NCI-H2171 treated with DMSO at 0.1 percent for 48 hours (cell line): ENCODE data around the gene CABP5.
"Not testable (repeated sequence)": the region's sequence is repeated elsewhere in the genome, so short reads cannot be mapped to it uniquely, and the experiment has no call there.

Experiments used
- DNase-seq: peaks from one replicate; lab custom pipeline; 2025; lab: John Stamatoyannopoulos, UW

Gene CABP5

DNA sequence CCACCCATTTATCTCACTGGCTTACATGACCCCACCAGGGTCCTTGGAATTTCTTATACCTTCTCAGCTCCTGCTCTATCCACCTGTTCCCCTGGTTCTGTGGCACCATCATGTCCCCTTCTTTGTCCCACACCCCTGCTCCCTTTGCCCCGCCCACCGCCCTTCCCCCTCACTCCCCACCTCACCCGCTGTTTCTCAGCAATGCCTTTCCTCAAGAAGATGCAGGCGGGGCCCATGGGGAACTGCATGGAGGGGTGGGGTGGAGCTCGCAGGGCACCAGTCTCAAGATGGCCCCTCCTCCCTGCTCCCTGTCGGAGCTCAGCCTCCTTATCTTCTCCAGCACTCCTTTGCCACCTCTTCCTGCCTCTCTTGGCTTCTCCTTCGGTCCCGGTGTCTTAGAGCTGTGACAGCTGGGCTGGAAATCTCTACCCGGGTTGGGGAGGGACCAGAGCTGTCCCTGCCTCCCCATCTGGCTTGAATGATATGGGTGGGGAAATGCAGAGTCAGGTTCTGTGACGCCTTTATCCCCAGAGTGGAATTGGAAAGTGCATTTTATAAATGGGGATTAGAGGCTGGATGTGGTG, at the start of gene CABP5:
Gene CABP5, minus strand, starts transcription at position 405 of the 584 bp plus-strand sequence. Its CDS starts 157 bp downstream, at position 248.
- no peak for DNase-seq

DNA sequence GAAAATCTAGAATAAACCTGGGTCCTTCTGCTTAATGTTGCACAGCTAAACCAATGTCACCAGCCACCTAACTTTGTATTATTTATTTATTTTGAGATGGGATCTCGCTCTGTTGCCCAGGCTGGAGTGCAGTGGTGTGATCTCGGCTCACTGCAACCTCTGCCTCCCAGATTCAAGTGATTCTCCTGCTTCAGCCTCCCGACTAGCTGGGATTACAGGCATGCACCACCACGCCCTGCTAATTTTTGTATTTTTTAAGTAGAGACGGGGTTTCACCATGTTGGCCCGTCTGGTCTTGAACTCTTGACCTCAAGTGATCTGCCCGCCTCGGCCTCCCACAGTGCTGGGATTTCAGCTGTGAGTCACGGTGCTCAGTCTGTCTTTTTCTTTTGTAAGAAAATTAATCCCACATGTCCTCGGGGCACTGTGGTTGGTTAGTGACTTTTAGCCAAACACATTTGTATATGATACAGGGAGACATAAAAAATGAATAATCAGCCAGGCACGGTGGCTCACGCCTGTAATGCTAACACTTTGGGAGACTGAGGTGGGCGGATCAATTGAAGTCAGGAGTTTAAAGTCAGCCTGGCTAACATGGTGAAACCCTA, 47.3 kb upstream of the CABP5 start:
- not testable (repeated sequence) for DNase-seq

DNA sequence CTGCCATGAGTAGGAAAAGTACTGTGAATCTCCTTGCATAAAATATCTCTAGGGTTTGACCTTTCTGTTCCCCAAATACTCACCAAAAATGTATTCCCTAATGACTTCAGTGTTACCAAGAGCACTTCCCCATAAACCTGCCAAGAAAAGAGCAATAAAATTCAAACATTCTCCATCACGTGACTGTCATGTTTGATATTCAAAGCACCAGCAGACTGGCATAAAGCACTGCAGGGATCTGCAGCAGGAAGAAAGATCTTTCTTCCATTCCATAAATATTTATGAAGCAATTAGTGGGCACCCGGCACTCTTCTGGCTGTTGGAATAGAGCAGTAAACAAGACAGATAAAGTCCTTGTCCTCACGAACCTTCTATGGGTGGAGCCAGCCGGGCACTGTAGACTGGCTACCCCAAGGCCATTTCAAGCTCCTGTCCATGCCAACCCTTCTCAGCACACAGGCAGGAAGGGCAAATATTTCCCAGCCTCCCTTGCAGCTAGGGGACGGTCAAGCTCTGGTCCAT, 46.5 kb upstream of the CABP5 start:
- DNase-seq, result no peak

DNA sequence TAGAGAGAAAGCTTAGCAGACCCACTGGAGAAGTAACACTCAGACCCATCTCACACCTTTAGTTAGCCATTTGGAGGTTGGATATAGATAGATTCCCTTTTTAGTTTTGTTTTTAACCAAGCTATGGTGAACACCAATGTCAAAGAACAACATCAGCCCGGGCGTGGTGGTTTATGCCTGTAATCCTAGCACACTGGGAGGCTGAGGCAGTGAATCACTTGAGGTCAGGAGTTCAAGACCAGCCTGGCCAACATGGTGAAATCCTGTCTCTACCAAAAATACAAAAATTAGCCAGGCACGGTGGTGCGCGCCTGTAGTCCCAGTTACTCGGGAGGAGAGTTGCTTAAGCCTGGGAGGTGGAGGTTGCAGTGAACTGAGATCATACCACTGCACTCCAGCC, 45.1 kb upstream of the CABP5 start:
- DNase-seq, result not testable (repeated sequence)

DNA sequence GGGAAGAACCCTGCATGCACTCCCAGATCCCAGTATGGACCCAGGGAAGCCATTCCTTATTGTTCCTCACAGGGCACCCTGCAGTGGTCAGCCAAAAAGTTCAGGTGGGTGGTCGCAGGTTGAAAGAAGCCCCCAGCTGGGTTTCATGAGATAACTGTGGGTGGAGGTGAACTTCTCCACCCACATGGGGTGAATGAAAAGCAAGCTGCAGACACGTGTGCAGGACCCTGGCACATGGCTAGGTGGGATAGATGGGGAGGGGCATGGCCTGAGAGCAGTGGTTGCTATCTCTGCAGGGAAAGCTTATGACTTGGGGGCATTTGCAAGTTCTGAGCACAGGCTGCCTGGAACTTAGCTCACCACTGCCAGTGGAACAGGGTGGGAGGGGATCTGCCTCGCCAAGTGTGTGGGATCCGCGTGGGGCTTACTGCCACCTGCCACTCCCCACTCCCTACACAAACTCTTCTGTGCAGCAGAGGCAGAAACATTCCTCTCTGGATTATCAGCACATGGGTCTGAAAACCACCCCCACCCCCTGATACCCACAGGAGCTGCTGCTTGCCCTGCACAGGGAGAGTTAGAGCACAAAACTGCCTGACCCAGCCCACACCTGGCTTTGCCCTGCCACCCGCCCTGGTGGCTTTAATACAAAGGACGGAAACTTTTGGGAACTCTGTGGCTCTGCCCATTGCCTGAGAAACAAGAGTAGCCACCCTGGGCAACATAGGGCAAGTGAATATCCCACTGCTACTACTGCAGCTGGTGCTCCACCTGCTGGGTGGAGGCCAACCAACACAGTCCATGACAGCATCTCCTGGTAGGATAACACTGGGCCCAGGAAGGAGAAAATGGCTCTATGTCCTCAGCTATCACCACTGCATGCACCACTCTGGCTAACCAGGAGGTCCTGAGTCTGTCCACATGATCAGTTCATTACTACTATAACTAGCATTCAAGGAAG, 42.3 kb upstream of the CABP5 start:
- DNase-seq, result no peak

DNA sequence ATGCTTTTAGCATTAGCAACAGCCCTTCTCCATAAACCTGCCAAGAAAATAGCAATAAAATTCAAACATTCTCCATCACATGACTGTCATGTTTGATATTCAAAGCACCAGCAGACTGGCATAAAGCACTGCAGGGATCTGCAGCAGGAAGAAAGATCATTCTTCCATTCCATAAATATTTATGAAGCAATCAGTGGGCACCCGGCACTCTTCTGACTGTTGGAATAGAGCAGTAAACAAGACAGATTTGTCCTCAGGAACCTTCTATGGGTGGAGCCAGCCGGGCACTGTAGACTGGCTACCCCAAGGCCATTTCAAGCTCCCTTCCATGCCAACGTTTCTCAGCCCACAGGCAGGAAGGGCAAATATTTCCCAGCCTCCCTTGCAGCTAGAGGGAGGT, 41.2 kb upstream of the CABP5 start:
- DNase-seq, result no peak

DNA sequence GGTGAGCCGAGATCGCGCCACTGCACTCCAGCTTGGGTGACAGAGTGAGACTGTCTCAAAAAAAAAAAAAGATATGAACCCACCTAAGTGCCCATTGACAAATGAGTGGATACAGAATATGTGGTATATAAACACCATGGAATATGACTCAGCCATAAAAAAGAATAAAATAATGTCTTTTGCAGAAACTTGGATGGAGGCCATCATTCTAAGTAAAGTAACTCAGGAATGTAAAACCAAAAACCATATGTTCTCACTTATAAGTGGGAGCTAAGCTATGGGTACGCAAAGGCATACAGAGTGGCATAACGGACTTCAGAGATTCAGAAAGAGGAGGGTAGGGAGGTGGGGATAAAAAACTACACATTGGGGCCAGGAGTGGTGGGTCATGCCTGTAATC, 37.2 kb upstream of the CABP5 start:
- DNase-seq, result no peak

DNA sequence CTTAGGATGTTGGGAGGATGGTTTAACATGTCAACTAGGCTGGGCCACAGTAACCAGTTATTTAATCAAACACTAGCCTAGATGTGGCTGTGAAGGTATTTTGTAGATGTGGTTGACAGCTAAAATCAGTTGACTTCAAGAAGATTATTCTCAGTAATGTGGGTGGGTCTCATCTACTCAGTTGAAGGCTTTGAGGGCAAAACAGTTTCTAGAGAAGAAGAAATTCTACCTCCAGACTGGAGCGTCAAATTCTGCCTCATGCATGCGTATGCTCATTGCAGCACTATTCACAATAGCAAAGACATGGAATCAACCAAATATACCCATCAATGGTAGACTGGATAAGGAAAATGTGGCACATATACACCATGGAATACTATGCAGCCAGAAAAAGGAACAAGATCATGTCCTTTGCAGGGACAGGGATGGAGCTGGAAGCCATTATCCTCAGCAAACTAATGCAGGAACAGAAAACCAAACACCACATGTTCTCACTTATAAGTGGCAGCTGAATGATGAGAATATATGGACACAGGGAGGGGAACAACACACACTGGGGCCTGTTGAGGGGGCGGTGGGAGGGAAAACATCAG, 26.4 kb upstream of the CABP5 start:
- DNase-seq, result not testable (repeated sequence)

DNA sequence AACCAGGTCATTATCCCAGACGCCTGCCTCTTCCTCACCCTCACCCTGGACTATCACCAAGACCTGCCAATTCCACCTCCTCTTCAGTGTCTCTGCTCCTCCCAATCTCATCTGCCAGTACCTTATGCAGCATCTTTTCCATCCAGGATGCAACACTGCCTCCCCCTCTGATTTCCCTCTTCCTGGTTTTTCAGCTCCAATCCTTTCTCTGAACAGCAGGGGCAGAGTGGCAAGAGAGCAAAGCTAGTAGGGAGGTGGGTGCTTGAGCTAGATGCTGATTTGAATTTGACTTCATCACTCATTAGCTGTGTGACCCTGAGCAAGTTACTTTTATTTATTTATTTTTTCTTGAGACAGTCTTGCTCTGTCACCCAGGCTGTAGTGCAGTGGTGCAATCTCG, 25.6 kb upstream of the CABP5 start:
- DNase-seq, result no peak

DNA sequence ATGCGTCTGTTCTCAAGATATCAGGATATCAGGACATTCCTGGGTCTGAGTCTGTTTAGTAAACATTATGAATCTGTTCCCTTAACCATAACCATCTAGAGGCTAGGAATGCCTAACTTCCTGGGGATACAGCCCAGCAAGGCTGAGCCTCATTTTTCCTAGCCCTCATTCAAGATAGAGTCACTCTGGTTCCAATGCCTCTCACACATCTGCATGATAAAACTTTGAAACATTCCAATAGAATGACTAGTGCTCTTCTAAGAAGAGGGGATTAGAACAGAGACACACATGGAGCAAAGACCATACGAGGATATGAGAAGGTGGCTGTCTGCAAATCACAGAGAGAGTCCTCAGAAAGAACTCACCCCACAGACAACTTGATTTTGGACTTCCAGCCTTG, 20.6 kb upstream of the CABP5 start:
- DNase-seq, result no peak

DNA sequence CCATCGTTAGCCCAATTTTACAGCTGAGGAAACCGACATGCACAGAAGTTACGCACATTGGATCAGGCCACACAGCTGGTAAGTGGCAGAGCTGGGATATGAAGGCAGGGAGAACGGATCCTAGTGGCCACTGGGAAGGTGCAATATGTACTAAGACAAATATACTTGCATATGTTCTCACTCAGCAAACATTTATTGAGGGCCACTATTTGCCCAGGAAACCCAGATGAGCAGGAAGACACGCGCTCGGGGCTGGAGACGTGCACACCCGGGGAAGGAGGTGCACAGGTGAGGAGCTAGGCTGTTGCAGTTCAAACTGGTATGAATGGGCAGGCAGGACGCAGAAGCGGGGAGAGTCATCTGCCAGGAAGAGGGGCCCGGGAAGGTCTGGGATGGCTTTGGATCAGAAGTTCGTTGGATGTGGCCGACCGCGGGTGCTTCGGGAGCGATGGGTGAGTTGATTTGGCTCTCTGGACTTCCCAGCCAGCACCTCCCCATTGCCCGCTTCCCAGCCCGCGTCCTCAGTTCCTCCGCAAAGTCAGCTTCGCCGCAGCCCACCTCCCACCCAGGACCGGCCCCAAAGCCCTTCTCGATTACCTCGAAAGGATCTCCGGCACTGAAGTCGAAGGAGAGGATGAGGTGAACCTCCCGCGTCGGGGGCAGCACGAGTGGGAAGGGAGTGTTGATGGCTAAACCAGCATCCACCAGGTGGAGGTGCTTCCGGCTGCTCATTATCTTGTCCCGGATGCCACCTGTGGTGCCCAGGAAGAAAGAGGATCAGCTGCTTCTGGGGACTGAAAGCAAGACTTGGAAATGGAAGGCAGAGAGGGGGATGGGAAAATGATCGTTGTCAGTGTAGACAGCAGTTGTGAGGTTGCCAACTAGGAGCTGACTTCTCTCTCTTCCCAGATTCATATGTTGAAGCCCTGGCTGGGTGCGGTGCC, 17.8 kb upstream of the CABP5 start:
- no peak for DNase-seq

DNA sequence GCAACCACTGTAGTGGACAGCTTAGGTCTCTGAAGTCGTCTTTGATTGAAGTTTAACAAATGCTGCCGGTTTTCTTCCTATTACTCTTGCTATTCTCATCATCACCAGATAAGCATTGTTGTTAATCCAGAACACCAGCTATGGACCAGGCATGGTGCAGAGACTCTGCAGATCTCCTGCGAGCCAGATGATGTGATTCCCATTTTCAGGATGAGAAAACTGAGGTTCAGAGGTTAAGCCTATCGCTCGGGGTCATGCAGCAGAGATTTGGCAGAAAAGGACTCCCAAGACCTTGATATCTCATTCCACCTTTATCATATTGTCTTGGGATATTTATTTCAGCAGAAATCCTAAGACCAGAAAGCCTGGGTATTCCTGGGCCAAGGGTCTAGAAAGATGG, 16.5 kb upstream of the CABP5 start:
- DNase-seq, result no peak

DNA sequence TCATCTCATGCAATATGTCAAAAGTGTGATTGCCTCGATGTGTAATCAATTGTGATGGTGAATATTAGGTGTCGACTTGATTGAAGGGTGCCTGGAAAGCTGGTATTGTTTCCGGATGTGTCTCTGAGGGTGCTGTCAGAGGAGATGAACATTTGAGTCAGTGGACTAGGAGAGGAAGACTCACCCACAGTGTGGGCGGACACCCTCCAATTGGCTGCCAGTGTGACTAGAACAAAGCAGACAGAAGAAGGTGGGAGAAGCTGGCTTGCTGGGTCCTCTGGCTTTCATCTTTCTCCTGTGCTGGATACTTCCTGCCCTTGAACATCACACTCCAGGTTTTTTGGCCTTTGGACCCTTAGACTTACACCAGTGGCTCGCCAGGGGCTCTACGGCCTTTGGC, 15.5 kb upstream of the CABP5 start:
- no peak for DNase-seq

DNA sequence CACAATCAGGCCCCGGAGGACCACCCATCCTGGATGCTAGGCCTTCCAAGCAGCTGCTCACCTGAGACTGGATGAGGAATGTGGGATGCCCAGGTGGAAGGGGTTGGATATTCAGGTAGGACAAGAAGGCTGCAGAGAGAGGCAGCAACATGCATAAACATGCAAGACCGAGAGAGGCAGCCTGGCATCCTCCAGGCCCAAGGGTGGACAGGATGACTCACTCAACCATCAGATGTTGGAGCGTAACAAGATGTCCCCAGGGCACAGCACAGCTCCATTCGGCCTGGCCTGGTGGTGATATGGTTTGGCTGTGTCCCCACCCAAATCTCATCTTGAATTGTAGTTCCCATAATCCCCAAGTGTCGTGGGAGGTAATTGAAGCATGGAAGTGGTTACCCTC, 10.0 kb upstream of the CABP5 start:
- DNase-seq, result no peak

DNA sequence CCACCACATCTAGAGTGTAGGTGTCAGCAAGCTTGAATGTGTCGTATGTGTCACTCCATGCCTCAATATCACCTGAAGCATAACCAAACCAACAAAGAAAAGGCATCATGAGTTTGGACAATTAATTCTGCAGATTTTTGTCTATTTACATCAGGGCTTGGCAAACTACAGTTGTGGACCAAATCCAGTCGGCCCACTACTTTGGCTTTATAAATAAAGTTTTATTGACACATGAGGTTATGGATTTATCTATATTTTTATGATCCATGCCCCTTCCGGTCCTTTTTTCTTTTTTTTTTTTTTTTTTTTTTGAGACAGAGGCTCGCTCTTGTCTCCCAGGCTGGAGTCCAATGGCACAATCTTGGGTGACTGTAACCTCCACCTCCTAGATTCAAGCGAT, 9.2 kb upstream of the CABP5 start:
- DNase-seq, result no peak

DNA sequence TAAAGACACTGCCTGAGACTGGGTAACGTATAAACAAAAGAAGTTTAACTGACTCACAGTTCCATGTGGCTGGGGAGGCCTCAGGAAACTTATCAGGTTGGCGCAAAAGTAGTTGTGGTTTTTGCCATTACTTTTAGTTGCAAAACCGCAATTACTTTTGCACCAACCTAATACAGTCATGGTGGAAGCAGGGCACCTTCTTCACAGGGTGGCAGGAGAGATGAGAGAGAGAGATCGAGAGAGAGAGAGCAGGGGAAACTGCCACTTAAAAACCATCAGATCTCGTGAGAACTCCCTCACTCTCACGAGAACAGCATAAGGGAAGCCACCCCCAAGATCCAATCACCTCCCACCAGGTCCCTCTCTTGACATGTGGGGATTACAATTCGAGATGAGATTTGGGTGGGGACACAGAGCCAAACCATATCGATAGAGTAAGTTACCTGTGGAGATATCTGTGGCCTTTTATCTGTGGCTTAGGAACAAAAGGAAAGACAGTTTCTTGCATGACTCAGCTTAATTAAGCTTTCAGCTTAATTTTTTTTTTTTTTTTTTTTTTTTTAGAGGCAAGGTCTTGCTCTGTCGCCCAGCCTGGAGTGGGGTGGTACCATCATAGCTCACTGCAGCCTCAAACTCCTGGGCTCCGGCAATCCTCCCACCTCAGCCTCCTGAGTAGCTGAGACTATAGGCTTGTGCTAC, 7.6 kb upstream of the CABP5 start:
- no peak for DNase-seq

DNA sequence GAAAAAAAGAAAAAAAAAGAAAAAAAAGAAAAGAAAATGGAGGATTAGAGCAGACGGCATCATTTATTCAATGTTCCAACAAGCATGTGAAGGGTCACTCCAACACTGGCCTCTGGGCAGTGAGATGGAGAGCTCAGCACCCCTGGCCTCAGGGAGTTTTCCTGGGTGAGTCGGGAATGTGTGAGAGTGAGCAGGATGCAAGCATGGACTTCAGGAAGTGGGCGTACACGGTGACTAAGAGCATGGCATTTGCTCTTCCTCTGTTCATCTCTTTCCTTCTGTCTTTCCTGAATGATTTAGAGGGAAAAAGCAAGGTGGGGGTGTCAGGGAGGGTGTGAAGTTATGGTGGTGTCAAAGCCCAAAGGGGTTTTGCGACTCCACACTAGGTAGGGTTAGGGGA, 682 bp upstream of the CABP5 start:
- DNase-seq, result no peak

DNA sequence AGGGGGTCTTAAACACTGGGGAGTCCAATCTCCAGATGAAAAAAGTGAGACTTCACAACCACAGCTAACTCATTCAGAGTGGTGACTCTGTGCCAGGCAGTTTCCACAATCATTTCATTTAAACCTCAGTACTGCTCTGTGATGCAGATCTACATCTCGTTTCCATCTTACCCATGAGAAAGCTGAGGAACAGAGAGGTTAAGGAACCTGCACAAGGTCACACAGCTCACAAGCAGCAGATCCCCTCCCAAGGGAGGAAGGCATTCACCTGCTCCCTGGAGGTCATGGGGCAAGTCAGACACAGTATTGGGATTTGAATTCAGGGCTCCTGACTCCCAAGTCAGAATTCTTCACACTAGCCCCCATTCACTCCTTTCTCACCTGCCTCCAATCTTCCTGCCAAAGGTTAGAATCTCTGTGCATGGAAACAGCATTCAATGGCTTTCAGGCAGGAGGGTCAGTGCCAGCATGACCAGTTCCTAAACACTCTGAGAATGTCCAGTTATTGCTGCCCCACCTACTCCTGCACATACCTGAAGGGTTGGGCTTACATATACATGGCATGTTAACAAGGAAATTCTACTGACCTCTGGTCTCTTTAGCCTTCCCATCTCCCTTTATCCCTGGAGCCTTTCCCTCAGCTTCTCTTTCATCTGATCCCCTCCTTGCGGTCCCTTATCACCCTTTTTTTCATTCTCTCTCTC, 1.9 kb downstream of the CABP5 start:
- no peak for DNase-seq

DNA sequence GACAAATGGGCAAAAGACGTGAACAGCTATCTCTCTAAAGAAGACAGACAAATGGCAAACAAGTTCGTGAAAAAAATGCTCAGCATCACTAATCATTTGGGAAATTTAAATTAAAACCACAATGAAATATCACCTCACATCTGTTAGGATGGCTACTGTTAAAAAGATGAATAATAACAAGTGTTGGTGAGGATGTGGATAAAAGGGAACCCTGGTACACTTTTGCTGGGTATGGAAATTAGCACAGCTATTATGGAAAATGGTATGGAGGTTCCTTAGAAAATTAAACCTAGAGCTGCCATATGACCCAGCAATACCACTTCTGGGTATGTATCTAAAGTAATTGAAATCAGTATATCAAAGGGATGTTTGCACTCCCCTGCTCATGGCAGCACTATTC, 7.1 kb downstream of the CABP5 start:
- no peak for DNase-seq

DNA sequence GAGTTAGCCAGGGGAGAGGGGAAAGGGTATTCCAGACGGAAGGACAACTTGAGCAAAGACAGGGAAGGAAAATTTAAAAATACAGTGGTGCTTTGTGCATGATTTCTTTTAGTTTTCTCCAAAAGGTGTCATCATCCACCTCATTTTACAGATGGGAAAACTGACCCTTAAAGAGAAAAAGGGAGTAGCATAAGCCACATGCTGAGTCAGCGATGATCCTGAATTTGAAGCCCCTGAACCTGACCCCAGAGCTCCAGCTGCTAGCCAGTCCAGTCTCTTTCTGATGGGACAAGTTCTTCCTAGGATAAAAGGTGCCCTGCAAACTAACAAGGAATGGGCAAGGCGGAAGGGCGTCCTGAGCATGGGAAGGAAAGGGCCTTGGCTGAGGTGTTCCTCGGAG, 10.3 kb downstream of the CABP5 start:
- DNase-seq, result no peak
